GM12874 (cell line): ENCODE measurements around the gene NAT10.

Source experiments
- CTCF ChIP-seq: IDR thresholded peaks from 2 replicates; pipeline ENCODE4 v1.5.1; 2011; ENCODE audit warnings: low read depth, mild to moderate bottlenecking, control low read depth, low read length, moderate library complexity; ENCODE audit not compliant: insufficient read depth

Gene NAT10

GRCh38 chr11:34160049-34160721 is 54.8 kb downstream of the NAT10 start:
- TF ChIP-seq CTCF: no peak

- no peak for TF ChIP-seq CTCF
These were observed 55.4 kb downstream of the NAT10 start for GRCh38 chr11:34160791-34161190.

GRCh38 chr11:34161361-34161760 is 55.9 kb downstream of the NAT10 start:
- no peak for TF ChIP-seq CTCF

GRCh38 chr11:34161812-34162492 is 56.5 kb downstream of the NAT10 start:
- TF ChIP-seq CTCF: no peak

- TF ChIP-seq CTCF: no peak
These were observed 57.0 kb downstream of the NAT10 start for GRCh38 chr11:34162493-34162820.

- TF ChIP-seq CTCF: no peak
These were observed 57.4 kb downstream of the NAT10 start for GRCh38 chr11:34162856-34163255.

- no peak for TF ChIP-seq CTCF
These were observed 59.7 kb downstream of the NAT10 start for GRCh38 chr11:34165121-34165520.
